K562 (cell line): ENCODE results near the gene NECTIN1. TPM values are rescaled to one million over a fixed set of nuclear protein-coding genes. Genes with fewer than 3 reads are reported as not detected.

Experiments used
- BHLHE40 ChIP-seq: IDR thresholded peaks from 2 replicates; pipeline ENCODE4 v1.6.1; 2011; ENCODE audit warnings: low read length, improper control_type of control experiment
- KDM5B ChIP-seq: fragments of 200-600 bp; sonication (generic); IDR thresholded peaks from 2 replicates; pipeline ENCODE4 v1.6.1; 2012; ENCODE audit warnings: low read depth, mild to moderate bottlenecking, moderate library complexity, low read length, control low read depth, inconsistent platforms; ENCODE audit not compliant: insufficient replicate concordance
- LCOR ChIP-seq: sonication (generic); formaldehyde crosslinking; IDR thresholded peaks from 2 replicates; pipeline ENCODE4 v1.8.0; 2022; ENCODE audit warnings: mild to moderate bottlenecking, missing genetic modification reagents
- MTF1 ChIP-seq: fragments of 250-450 bp; sonication (Bioruptor Pico); IDR thresholded peaks from 2 replicates; pipeline ENCODE4 v1.9.0; 2021; ENCODE audit warnings: moderate library complexity, mild to moderate bottlenecking, inconsistent platforms, borderline replicate concordance
- PRPF4 ChIP-seq: fragments of 200-400 bp; formaldehyde crosslinking; IDR thresholded peaks from one replicate; pipeline ENCODE4 v1.6.1; 2017; ENCODE audit warnings: low read length, low read depth, mild to moderate bottlenecking; ENCODE audit not compliant: insufficient read depth, poor library complexity, severe bottlenecking
- RBM17 ChIP-seq: fragments of 200-400 bp; formaldehyde crosslinking; IDR thresholded peaks from 2 replicates; pipeline ENCODE4 v1.6.1; 2017; ENCODE audit warnings: low read depth, mild to moderate bottlenecking, low read length, borderline replicate concordance
- ZNF311 ChIP-seq: fragments of 250-450 bp; sonication (Bioruptor Pico); IDR thresholded peaks from 2 replicates; pipeline ENCODE4 v1.4.0; 2020; ENCODE audit warnings: mild to moderate bottlenecking, moderate library complexity
- ZNF668 ChIP-seq: fragments of 250-450 bp; sonication (Bioruptor Pico); IDR thresholded peaks from 2 replicates; pipeline ENCODE4 v1.8.0; 2022; ENCODE audit warnings: mild to moderate bottlenecking, inconsistent platforms
- polyA plus RNA-seq, 8 experiments: library from polyadenylated mRNA; depleted of rRNA in 4 of 8; stranded (reverse) in 5 of 8; unstranded in 3 of 8; fragments of >200 nt; fragmentation: Nextera tagmentation in 2 of 8; fragmentation: Illumina TruSeq in 1 of 8; extraction: Ambion mirVana in 2 of 8; extraction: Trizol in 1 of 8; gene quantifications; 2 replicates each; pipeline versions ENCODE4 v1.2.1 to v1.2.3, GENCODE V29; 2011 to 2014; ENCODE audit warnings: inconsistent platforms in 1 of 8, missing spikeins in 1 of 8
- total RNA-seq, 7 experiments: library from RNA; depleted of rRNA in 6 of 7; stranded (reverse); fragments of >200 nt in 6 of 7; fragmentation: Illumina TruSeq in 2 of 7; extraction: Trizol in 2 of 7; gene quantifications; 2 replicates each; pipeline versions ENCODE4 v1.2.1 to v1.2.3, GENCODE V29; 2011 to 2021; ENCODE audit warnings: low replicate concordance in 1 of 7
- TF ChIP-seq, protein P1 (sequence below), 2 experiments: fragments of 450-650 bp; formaldehyde crosslinking in 1 of 2; IDR thresholded peaks; 2 replicates each; pipeline versions ENCODE4 v1.4.0 to v1.6.1; 2014 to 2020; ENCODE audit warnings: mild to moderate bottlenecking in 2 of 2, borderline replicate concordance in 1 of 2, low read depth in 1 of 2
- TF ChIP-seq, protein P2 (sequence below): sonication (generic); formaldehyde crosslinking; IDR thresholded peaks from 2 replicates; pipeline ENCODE4 v1.8.0; 2022; ENCODE audit warnings: mild to moderate bottlenecking, low read depth, missing genetic modification reagents
- TF ChIP-seq, protein P3 (sequence below): sonication (generic); formaldehyde crosslinking; IDR thresholded peaks from 2 replicates; pipeline ENCODE4 v1.8.0; 2023; ENCODE audit warnings: missing genetic modification reagents, mild to moderate bottlenecking, borderline replicate concordance

NECTIN1 gene
- total and polyA plus RNA-seq, 9 of the 15 experiments (the other 6 are each of a cell fraction or from before 2014, with no cell fraction given): 0.09 to 0.53 (median 0.23) TPM; not detected in 2

- TF ChIP-seq, protein P1, sequence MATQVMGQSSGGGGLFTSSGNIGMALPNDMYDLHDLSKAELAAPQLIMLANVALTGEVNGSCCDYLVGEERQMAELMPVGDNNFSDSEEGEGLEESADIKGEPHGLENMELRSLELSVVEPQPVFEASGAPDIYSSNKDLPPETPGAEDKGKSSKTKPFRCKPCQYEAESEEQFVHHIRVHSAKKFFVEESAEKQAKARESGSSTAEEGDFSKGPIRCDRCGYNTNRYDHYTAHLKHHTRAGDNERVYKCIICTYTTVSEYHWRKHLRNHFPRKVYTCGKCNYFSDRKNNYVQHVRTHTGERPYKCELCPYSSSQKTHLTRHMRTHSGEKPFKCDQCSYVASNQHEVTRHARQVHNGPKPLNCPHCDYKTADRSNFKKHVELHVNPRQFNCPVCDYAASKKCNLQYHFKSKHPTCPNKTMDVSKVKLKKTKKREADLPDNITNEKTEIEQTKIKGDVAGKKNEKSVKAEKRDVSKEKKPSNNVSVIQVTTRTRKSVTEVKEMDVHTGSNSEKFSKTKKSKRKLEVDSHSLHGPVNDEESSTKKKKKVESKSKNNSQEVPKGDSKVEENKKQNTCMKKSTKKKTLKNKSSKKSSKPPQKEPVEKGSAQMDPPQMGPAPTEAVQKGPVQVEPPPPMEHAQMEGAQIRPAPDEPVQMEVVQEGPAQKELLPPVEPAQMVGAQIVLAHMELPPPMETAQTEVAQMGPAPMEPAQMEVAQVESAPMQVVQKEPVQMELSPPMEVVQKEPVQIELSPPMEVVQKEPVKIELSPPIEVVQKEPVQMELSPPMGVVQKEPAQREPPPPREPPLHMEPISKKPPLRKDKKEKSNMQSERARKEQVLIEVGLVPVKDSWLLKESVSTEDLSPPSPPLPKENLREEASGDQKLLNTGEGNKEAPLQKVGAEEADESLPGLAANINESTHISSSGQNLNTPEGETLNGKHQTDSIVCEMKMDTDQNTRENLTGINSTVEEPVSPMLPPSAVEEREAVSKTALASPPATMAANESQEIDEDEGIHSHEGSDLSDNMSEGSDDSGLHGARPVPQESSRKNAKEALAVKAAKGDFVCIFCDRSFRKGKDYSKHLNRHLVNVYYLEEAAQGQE (IDR thresholded peaks at IDR 0.05; ENCODE audit: borderline replicate concordance): no peak
- TF ChIP-seq, protein P1 (CRISPR knock-in tag; IDR thresholded peaks at IDR 0.05; ENCODE audit: low read depth): no peak
- TF ChIP-seq ZNF311 (CRISPR knock-in tag) (no peak), PRPF4 (no peak), MTF1 (CRISPR knock-in tag) (no peak), LCOR (CRISPR knock-in tag) (no peak), ZNF668 (no peak), BHLHE40 (no peak), RBM17 (no peak), KDM5B (no peak)
- TF ChIP-seq, protein P2, sequence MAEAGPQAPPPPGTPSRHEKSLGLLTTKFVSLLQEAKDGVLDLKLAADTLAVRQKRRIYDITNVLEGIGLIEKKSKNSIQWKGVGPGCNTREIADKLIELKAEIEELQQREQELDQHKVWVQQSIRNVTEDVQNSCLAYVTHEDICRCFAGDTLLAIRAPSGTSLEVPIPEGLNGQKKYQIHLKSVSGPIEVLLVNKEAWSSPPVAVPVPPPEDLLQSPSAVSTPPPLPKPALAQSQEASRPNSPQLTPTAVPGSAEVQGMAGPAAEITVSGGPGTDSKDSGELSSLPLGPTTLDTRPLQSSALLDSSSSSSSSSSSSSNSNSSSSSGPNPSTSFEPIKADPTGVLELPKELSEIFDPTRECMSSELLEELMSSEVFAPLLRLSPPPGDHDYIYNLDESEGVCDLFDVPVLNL (CRISPR knock-in tag): no peak
- TF ChIP-seq, protein P3, sequence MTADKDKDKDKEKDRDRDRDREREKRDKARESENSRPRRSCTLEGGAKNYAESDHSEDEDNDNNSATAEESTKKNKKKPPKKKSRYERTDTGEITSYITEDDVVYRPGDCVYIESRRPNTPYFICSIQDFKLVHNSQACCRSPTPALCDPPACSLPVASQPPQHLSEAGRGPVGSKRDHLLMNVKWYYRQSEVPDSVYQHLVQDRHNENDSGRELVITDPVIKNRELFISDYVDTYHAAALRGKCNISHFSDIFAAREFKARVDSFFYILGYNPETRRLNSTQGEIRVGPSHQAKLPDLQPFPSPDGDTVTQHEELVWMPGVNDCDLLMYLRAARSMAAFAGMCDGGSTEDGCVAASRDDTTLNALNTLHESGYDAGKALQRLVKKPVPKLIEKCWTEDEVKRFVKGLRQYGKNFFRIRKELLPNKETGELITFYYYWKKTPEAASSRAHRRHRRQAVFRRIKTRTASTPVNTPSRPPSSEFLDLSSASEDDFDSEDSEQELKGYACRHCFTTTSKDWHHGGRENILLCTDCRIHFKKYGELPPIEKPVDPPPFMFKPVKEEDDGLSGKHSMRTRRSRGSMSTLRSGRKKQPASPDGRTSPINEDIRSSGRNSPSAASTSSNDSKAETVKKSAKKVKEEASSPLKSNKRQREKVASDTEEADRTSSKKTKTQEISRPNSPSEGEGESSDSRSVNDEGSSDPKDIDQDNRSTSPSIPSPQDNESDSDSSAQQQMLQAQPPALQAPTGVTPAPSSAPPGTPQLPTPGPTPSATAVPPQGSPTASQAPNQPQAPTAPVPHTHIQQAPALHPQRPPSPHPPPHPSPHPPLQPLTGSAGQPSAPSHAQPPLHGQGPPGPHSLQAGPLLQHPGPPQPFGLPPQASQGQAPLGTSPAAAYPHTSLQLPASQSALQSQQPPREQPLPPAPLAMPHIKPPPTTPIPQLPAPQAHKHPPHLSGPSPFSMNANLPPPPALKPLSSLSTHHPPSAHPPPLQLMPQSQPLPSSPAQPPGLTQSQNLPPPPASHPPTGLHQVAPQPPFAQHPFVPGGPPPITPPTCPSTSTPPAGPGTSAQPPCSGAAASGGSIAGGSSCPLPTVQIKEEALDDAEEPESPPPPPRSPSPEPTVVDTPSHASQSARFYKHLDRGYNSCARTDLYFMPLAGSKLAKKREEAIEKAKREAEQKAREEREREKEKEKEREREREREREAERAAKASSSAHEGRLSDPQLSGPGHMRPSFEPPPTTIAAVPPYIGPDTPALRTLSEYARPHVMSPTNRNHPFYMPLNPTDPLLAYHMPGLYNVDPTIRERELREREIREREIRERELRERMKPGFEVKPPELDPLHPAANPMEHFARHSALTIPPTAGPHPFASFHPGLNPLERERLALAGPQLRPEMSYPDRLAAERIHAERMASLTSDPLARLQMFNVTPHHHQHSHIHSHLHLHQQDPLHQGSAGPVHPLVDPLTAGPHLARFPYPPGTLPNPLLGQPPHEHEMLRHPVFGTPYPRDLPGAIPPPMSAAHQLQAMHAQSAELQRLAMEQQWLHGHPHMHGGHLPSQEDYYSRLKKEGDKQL: no peak
Measured at GRCh38 chr11:119755356-119756071, 26.5 kb upstream of the NECTIN1 start (continued).
